Measurements from ENCODE around the gene FIGNL1.

FIGNL1 gene

GRCh38 chr7:50400114-50400513 is 50.0 kb downstream of the FIGNL1 start:
- no peaks in the 10 kb centered on the region for H3K79me2 ChIP-seq (ENCODE audit: insufficient read depth, low read length)
- H3K9me3 ChIP-seq (ENCODE audit: insufficient read depth, low read depth, low read length), result no peaks in the 10 kb centered on the region
- H3K4me3 ChIP-seq (ENCODE audit: low read length, poor library complexity, severe bottlenecking), result no peak overlapping the region
- peaks cover 79% of the 10 kb centered on the region; the same call in 1 of the 2 replicates for H3K36me3 ChIP-seq (ENCODE audit: insufficient read depth, low read length)
- peaks cover 15% of the 10 kb centered on the region for H3K4me1 ChIP-seq (ENCODE audit: insufficient read depth, low read length, poor library complexity, severe bottlenecking)
- H3K4me2 ChIP-seq (ENCODE audit: low read depth, low read length, poor library complexity, severe bottlenecking), result no peak overlapping the region
- TF ChIP-seq EZH2phosphoT487 (IDR thresholded peaks at IDR 0.05; ENCODE audit: borderline replicate concordance) (no peak), CTCF (conservative IDR thresholded peaks at IDR 0.05; ENCODE audit: low read length) (no peak)
- no peak overlapping the region for H3K9ac ChIP-seq (ENCODE audit: low read depth, low read length, poor library complexity, severe bottlenecking)
- no peaks in the 10 kb centered on the region for H3F3A ChIP-seq (ENCODE audit: low read depth)
- H2AFZ ChIP-seq (ENCODE audit: low read length), result no peak overlapping the region
- H4K20me1 ChIP-seq (ENCODE audit: insufficient read depth, low read length, poor library complexity, severe bottlenecking), result peaks cover 12% of the 10 kb centered on the region
- H3K27me3 ChIP-seq (ENCODE audit: insufficient read depth, low read length, poor library complexity, severe bottlenecking), result no peaks in the 10 kb centered on the region
- H3K9me2 ChIP-seq (replicated peaks; ENCODE audit: low read depth, low read length), result no peaks in the 10 kb centered on the region

GRCh38 chr7:50399635-50400034 is 50.5 kb downstream of the FIGNL1 start:
- H2AFZ ChIP-seq (ENCODE audit: low read length), result no peak overlapping the region
- no peaks in the 10 kb centered on the region for H3F3A ChIP-seq (ENCODE audit: low read depth)
- no peaks in the 10 kb centered on the region for H3K27me3 ChIP-seq (ENCODE audit: insufficient read depth, low read length, poor library complexity, severe bottlenecking)
- H3K4me2 ChIP-seq (ENCODE audit: low read depth, low read length, poor library complexity, severe bottlenecking), result no peak overlapping the region
- no peaks in the 10 kb centered on the region for H3K9me2 ChIP-seq (replicated peaks; ENCODE audit: low read depth, low read length)
- no peak overlapping the region for H3K9ac ChIP-seq (ENCODE audit: low read depth, low read length, poor library complexity, severe bottlenecking)
- peaks cover 12% of the 10 kb centered on the region for H4K20me1 ChIP-seq (ENCODE audit: insufficient read depth, low read length, poor library complexity, severe bottlenecking)
- H3K79me2 ChIP-seq (ENCODE audit: insufficient read depth, low read length), result no peaks in the 10 kb centered on the region
- H3K4me3 ChIP-seq (ENCODE audit: low read length, poor library complexity, severe bottlenecking), result no peak overlapping the region
- no peaks in the 10 kb centered on the region for H3K9me3 ChIP-seq (ENCODE audit: insufficient read depth, low read depth, low read length)
- peaks cover 15% of the 10 kb centered on the region for H3K4me1 ChIP-seq (ENCODE audit: insufficient read depth, low read length, poor library complexity, severe bottlenecking)
- no peak for TF ChIP-seq CTCF (conservative IDR thresholded peaks at IDR 0.05; ENCODE audit: low read length)
- no peak for TF ChIP-seq EZH2phosphoT487 (IDR thresholded peaks at IDR 0.05; ENCODE audit: borderline replicate concordance)
- H3K36me3 ChIP-seq (ENCODE audit: insufficient read depth, low read length), result peaks cover 79% of the 10 kb centered on the region; the same call in 1 of the 2 replicates

DNA sequence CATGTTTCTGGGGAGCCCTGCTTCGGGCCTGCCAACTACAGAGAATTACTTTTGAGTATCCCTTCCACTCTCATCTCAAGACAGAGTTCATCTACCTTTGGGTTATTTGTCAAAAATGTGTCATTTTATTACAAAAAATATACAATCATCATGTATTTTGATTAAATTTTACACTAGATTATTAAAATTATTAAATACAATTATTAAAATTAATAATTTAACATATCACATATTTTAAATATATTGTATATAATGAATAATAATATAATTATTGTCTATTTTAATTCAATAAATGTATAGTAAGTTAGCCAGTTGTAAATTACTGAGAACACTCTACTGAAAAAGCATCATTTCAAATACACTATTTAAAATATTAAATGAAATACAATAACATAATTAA is 50.9 kb downstream of the FIGNL1 start:
- Histone ChIP-seq H3K4me1 (ENCODE audit: insufficient read depth, low read length, poor library complexity, severe bottlenecking) (peaks cover 15% of the 10 kb centered on the region), H3K27me3 (ENCODE audit: insufficient read depth, low read length, poor library complexity, severe bottlenecking) (no peaks in the 10 kb centered on the region), H3K79me2 (ENCODE audit: insufficient read depth, low read length) (no peaks in the 10 kb centered on the region), H3K9me2 (replicated peaks; ENCODE audit: low read depth, low read length) (no peaks in the 10 kb centered on the region), H3K36me3 (ENCODE audit: insufficient read depth, low read length) (peaks cover 79% of the 10 kb centered on the region; the same call in 1 of the 2 replicates), H3K9me3 (ENCODE audit: insufficient read depth, low read depth, low read length) (no peaks in the 10 kb centered on the region), H3F3A (ENCODE audit: low read depth) (no peaks in the 10 kb centered on the region), H3K9ac (ENCODE audit: low read depth, low read length, poor library complexity, severe bottlenecking) (no peak overlapping the region), H3K4me3 (ENCODE audit: low read length, poor library complexity, severe bottlenecking) (no peak overlapping the region), H4K20me1 (ENCODE audit: insufficient read depth, low read length, poor library complexity, severe bottlenecking) (peaks cover 12% of the 10 kb centered on the region), H2AFZ (ENCODE audit: low read length) (no peak overlapping the region), H3K4me2 (ENCODE audit: low read depth, low read length, poor library complexity, severe bottlenecking) (no peak overlapping the region)
- TF ChIP-seq EZH2phosphoT487 (IDR thresholded peaks at IDR 0.05; ENCODE audit: borderline replicate concordance) (no peak), CTCF (conservative IDR thresholded peaks at IDR 0.05; ENCODE audit: low read length) (no peak)

Data from Loucy (cell line).